Lower leg skin (tissue), 3 donors: Measurements from ENCODE around the gene FHOD3.

Experiments
- CTCF ChIP-seq, 3 donors: fragments of 450-650 bp; IDR thresholded peaks; one replicate each; pipeline ENCODE4 v1.5.1; 2016; ENCODE audit warnings: antibody characterized with exemption in 3 of 3, mild to moderate bottlenecking in 3 of 3, moderate library complexity in 2 of 3
- POLR2A ChIP-seq, 2 donors: fragments of 450-650 bp; IDR thresholded peaks; one replicate each; pipeline ENCODE4 v1.6.1; 2016 to 2017; ENCODE audit warnings: antibody characterized with exemption in 2 of 2, mild to moderate bottlenecking in 1 of 2, moderate library complexity in 1 of 2

DNA sequence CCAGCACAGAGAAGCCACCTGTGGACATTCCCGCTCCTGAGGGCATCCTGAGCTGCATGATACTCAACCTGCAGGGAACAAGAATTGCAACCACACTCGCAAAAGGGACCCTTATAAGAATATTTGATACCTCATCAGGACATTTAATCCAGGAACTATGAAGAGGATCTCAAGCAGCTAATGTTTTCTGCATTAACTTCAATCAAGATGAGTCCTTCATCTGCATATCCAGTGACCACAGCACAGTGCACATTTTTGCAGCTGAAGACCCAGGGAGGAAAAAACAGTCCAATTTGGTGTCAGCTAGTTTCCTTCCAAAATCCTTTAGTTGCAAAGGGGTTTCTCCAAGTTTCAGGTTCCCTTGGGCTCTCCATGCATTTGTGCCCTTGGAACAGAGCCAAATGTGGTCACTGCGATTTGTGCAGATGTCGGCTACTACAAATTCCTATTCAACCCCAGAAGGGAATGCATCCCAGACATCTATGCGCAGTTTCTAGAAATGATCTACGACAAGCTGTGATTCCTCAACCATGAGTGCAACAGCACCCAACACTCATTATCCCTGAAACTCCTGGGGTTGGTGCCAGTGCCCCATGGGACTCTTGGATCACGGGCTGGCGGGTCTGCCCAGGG is 23.3 kb upstream of the FHOD3 start:
- TF ChIP-seq CTCF (IDR thresholded peaks at IDR 0.05), result no peak
- no peak for TF ChIP-seq POLR2A (IDR thresholded peaks at IDR 0.05)
